GM23338 (cell line): ENCODE results near the gene RTKN2. TPM values are rescaled to one million over a fixed set of nuclear protein-coding genes. Genes with fewer than 3 reads are reported as not detected.

Experiments
- ATAC-seq: fragments of 200-7000 bp; cut with Tn5 transposase; 3 replicates; pipeline ENCODE4 v1.9.1; 2020
- DNase-seq: peaks from one replicate; pipeline ENCODE4 v3.0.0-alpha.2; 2015; ENCODE audit warnings: low spot score
- H2AFZ ChIP-seq: fragments of 200-600 bp; sonication (generic); 2 replicates; pipeline ENCODE4 v1.8.0; 2016; ENCODE audit warnings: antibody characterized with exemption, mild to moderate bottlenecking, moderate library complexity
- H3F3A ChIP-seq: fragments of 200-600 bp; sonication (generic); replicated peaks from 2 replicates; pipeline ENCODE4 v1.8.0; 2017; ENCODE audit warnings: antibody characterized with exemption, mixed run types, low read depth
- H3K27ac ChIP-seq: fragments of 200-600 bp; sonication (generic); 2 replicates; pipeline ENCODE4 v1.6.1; 2016; ENCODE audit warnings: low read depth
- H3K27me3 ChIP-seq: fragments of 200-600 bp; sonication (generic); 2 replicates; pipeline ENCODE4 v1.8.0; 2016; ENCODE audit warnings: mild to moderate bottlenecking, mixed run types, moderate library complexity; ENCODE audit not compliant: insufficient read depth
- H3K36me3 ChIP-seq: fragments of 200-600 bp; sonication (generic); 2 replicates; pipeline ENCODE4 v1.8.0; 2016; ENCODE audit warnings: mild to moderate bottlenecking; ENCODE audit not compliant: insufficient read depth
- H3K4me1 ChIP-seq: fragments of 200-600 bp; sonication (generic); 2 replicates; pipeline ENCODE4 v1.8.0; 2016; ENCODE audit warnings: mild to moderate bottlenecking, moderate library complexity; ENCODE audit not compliant: insufficient read depth
- H3K4me2 ChIP-seq: fragments of 200-600 bp; sonication (generic); 2 replicates; pipeline ENCODE4 v1.7.1; 2017; ENCODE audit warnings: mixed run types
- H3K4me3 ChIP-seq: fragments of 200-600 bp; sonication (generic); 2 replicates; pipeline ENCODE4 v1.6.1; 2016; ENCODE audit warnings: mixed run types
- H3K79me2 ChIP-seq: fragments of 200-600 bp; sonication (generic); replicated peaks from 2 replicates; pipeline ENCODE4 v1.8.0; 2017; ENCODE audit warnings: mild to moderate bottlenecking; ENCODE audit not compliant: insufficient read depth
- H3K9me2 ChIP-seq: fragments of 200-600 bp; sonication (generic); 2 replicates; pipeline ENCODE4 v1.8.0; 2017; ENCODE audit not compliant: insufficient read depth
- H4K20me1 ChIP-seq: fragments of 200-600 bp; sonication (generic); replicated peaks from 2 replicates; pipeline ENCODE4 v1.8.0; 2017; ENCODE audit warnings: mild to moderate bottlenecking; ENCODE audit not compliant: insufficient read depth
- H3K27ac Mint-ChIP-seq: 2 replicates; pipeline ENCODE4 v1.8.0; 2020; ENCODE audit warnings: inconsistent platforms, mild to moderate bottlenecking, moderate library complexity, mixed read lengths
- H3K27me3 Mint-ChIP-seq: 3 replicates; pipeline ENCODE4 v1.8.0; 2022; ENCODE audit warnings: low read depth, mild to moderate bottlenecking, moderate library complexity, mixed read lengths, inconsistent platforms; ENCODE audit not compliant: insufficient read depth, poor library complexity
- H3K36me3 Mint-ChIP-seq: 3 replicates; pipeline ENCODE4 v1.8.0; 2021; ENCODE audit warnings: low read depth, mild to moderate bottlenecking, inconsistent platforms, moderate library complexity, mixed read lengths
- H3K4me1 Mint-ChIP-seq: 3 replicates; pipeline ENCODE4 v1.8.0; 2020; ENCODE audit warnings: mild to moderate bottlenecking, inconsistent platforms, mixed read lengths
- H3K4me3 Mint-ChIP-seq: 3 replicates; pipeline ENCODE4 v1.8.0; 2021; ENCODE audit warnings: moderate library complexity, mild to moderate bottlenecking, inconsistent platforms, mixed read lengths
- H3K9me3 Mint-ChIP-seq: 3 replicates; pipeline ENCODE4 v1.8.0; 2020; ENCODE audit warnings: moderate library complexity, mild to moderate bottlenecking, inconsistent platforms, mixed read lengths
- CREB1 ChIP-seq: fragments of 250-450 bp; sonication (Bioruptor Pico); IDR thresholded peaks from 2 replicates; pipeline ENCODE4 v1.5.0; 2020; ENCODE audit warnings: low read depth, mild to moderate bottlenecking, moderate library complexity
- CTCF ChIP-seq, 2 experiments: fragments of 200-600 bp in 1 of 2; sonication (generic) in 1 of 2; conservative IDR thresholded peaks; 2 replicates each; pipeline versions ENCODE4 v1.5.1 to v1.6.1; 2016 to 2017; ENCODE audit warnings: antibody characterized with exemption in 2 of 2, low read depth in 2 of 2, mild to moderate bottlenecking in 2 of 2, moderate library complexity in 1 of 2
- ETS1 ChIP-seq: IDR thresholded peaks from 2 replicates; pipeline ENCODE4 v1.6.1; 2016; ENCODE audit warnings: antibody characterized with exemption
- EZH2 ChIP-seq: fragments of 200-600 bp; sonication (generic); IDR thresholded peaks from one replicate; pipeline ENCODE4 v1.8.0; 2017; ENCODE audit warnings: antibody characterized with exemption, mild to moderate bottlenecking, low read depth; ENCODE audit not compliant: unreplicated experiment
- EZH2phosphoT487 ChIP-seq: fragments of 200-600 bp; sonication (generic); IDR thresholded peaks from one replicate; pipeline ENCODE4 v1.8.1; 2018; ENCODE audit warnings: antibody characterized with exemption; ENCODE audit not compliant: unreplicated experiment
- JUNB ChIP-seq: IDR thresholded peaks from one replicate; pipeline ENCODE4 v1.6.1; 2016; ENCODE audit warnings: antibody characterized with exemption; ENCODE audit not compliant: unreplicated experiment
- NANOG ChIP-seq: IDR thresholded peaks from 2 replicates; pipeline ENCODE4 v1.6.1; 2016; ENCODE audit warnings: antibody characterized with exemption, borderline replicate concordance
- REST ChIP-seq: IDR thresholded peaks from one replicate; pipeline ENCODE4 v1.6.1; 2018; ENCODE audit warnings: antibody characterized with exemption; ENCODE audit not compliant: unreplicated experiment
- STAT1 ChIP-seq: IDR thresholded peaks from one replicate; pipeline ENCODE4 v1.6.1; 2016; ENCODE audit warnings: antibody characterized with exemption; ENCODE audit not compliant: unreplicated experiment
- ZNF114 ChIP-seq: fragments of 250-450 bp; sonication (Bioruptor Pico); IDR thresholded peaks from 2 replicates; pipeline ENCODE4 v1.5.0; 2020; ENCODE audit warnings: mild to moderate bottlenecking, moderate library complexity
- ZNF331 ChIP-seq: fragments of 250-450 bp; sonication (Bioruptor Pico); IDR thresholded peaks from 2 replicates; pipeline ENCODE4 v1.5.0; 2020; ENCODE audit warnings: low read depth, mild to moderate bottlenecking, moderate library complexity
- ZNF462 ChIP-seq: fragments of 250-450 bp; sonication (Bioruptor Pico); IDR thresholded peaks from 2 replicates; pipeline ENCODE4 v1.5.0; 2020; ENCODE audit warnings: mild to moderate bottlenecking, moderate library complexity
- polyA plus RNA-seq: library from polyadenylated mRNA; unstranded; fragments of >200 nt; fragmentation: Nextera tagmentation; extraction: Ambion mirVana; gene quantifications from 2 replicates; pipeline ENCODE4 v1.2.1, GENCODE V29; 2016
- total RNA-seq: library from RNA; depleted of rRNA; stranded (reverse); fragments of >200 nt; shearing (Covaris generic); gene quantifications from 2 replicates; pipeline ENCODE4 v1.2.3, GENCODE V29; 2014

RTKN2 gene
- total and polyA plus RNA-seq, 2 experiments from 2014 or later, result 15.3 to 23.6 TPM

GRCh38 chr10:62217683-62218082 lies 51.0 kb downstream of the RTKN2 start:
- Mint-ChIP-seq H3K27me3 (no peaks in the 10 kb centered on the region), H3K9me3 (no peaks in the 10 kb centered on the region), H3K4me3 (no peak overlapping the region), H3K36me3 (0 out of 3 replicates have a peak, but pooled peaks cover 3% of the 10 kb centered on the region), H3K4me1 (no peaks in the 10 kb centered on the region), H3K27ac (no peak overlapping the region)
- no peak for TF ChIP-seq STAT1
- no peak for TF ChIP-seq CREB1
- no peak for TF ChIP-seq ZNF114
- TF ChIP-seq REST, result no peak
- TF ChIP-seq ZNF331 (CRISPR knock-in tag), result no peak
- TF ChIP-seq EZH2phosphoT487, result no peak
- TF ChIP-seq CTCF (conservative IDR thresholded peaks at IDR 0.05; ENCODE audit: low read depth in 2 of 2), result no peak
- no peak for TF ChIP-seq JUNB
- no peak for TF ChIP-seq NANOG
- no peak for TF ChIP-seq ZNF462 (CRISPR knock-in tag)
- TF ChIP-seq ETS1, result no peak
- TF ChIP-seq EZH2, result no peak
- H3F3A ChIP-seq, result no peaks in the 10 kb centered on the region
- H3K36me3 ChIP-seq, result no peaks in the 10 kb centered on the region
- no peaks in the 10 kb centered on the region for H3K79me2 ChIP-seq
- H3K27me3 ChIP-seq, result no peaks in the 10 kb centered on the region
- no peak overlapping the region for H2AFZ ChIP-seq
- no peaks in the 10 kb centered on the region for H3K9me2 ChIP-seq
- no peak overlapping the region for H3K27ac ChIP-seq
- ATAC-seq, result no peak
- no peak for DNase-seq
- H3K4me3 ChIP-seq, result no peak overlapping the region
- 0 out of 2 replicates have a peak, but pooled peaks cover 3% of the 10 kb centered on the region for H4K20me1 ChIP-seq
- H3K4me1 ChIP-seq, result no peaks in the 10 kb centered on the region
- no peak overlapping the region for H3K4me2 ChIP-seq
